GM12891 (cell line): ENCODE measurements around the gene DHRS11.

Source experiments
- DNase-seq: peaks from one replicate; pipeline ENCODE4 v3.0.0; 2011; ENCODE audit warnings: low spot score; ENCODE audit not compliant: insufficient read length
- FAIRE-seq: peaks from 2 replicates; lab custom pipeline; 2011; peaks lifted over from hg19 to GRCh38; lab: Jason Lieb, UNC
- PAX5 ChIP-seq: IDR thresholded peaks from 2 replicates; pipeline ENCODE4 v1.6.1; 2011; ENCODE audit warnings: low read length, moderate library complexity, mild to moderate bottlenecking; ENCODE audit not compliant: insufficient read depth, severe bottlenecking
- POLR2A ChIP-seq: IDR thresholded peaks from 2 replicates; pipeline ENCODE4 v1.6.1; 2011; ENCODE audit warnings: low read depth, low read length, control low read depth
- POLR2AphosphoS5 ChIP-seq: IDR thresholded peaks from 2 replicates; pipeline ENCODE4 v1.6.1; 2011; ENCODE audit warnings: low read depth, low read length, control low read depth
- POU2F2 ChIP-seq: IDR thresholded peaks from 2 replicates; pipeline ENCODE4 v1.6.1; 2011; ENCODE audit warnings: low read depth, mild to moderate bottlenecking, control low read depth, low read length, moderate library complexity
- SPI1 ChIP-seq: IDR thresholded peaks from 2 replicates; pipeline ENCODE4 v1.6.1; 2011; ENCODE audit warnings: low read depth, low read length, control low read depth
- TAF1 ChIP-seq: IDR thresholded peaks from 2 replicates; pipeline ENCODE4 v1.6.1; 2011; ENCODE audit warnings: low read depth, low read length, control low read depth

The DHRS11 gene

GRCh38 chr17:36629970-36630502, 38.4 kb downstream of the DHRS11 start:
- TF ChIP-seq TAF1, result no peak
- TF ChIP-seq SPI1, result no peak
- TF ChIP-seq POLR2A, result no peak
- TF ChIP-seq PAX5, result no peak
- TF ChIP-seq POU2F2, result no peak
- TF ChIP-seq POLR2AphosphoS5, result no peak
- FAIRE-seq (no peak), DNase-seq (no peak)

GRCh38 chr17:36631022-36631421, 39.3 kb downstream of the DHRS11 start:
- FAIRE-seq, result no peak
- no peak for DNase-seq
- TF ChIP-seq TAF1, result no peak
- no peak for TF ChIP-seq SPI1
- no peak for TF ChIP-seq POLR2AphosphoS5
- no peak for TF ChIP-seq POU2F2
- no peak for TF ChIP-seq POLR2A
- TF ChIP-seq PAX5, result no peak

- DNase-seq (no peak), FAIRE-seq (no peak)
- TF ChIP-seq POLR2A (no peak), POU2F2 (no peak), SPI1 (no peak), TAF1 (no peak), POLR2AphosphoS5 (no peak), PAX5 (no peak)
Observed at GRCh38 chr17:36632916-36633771, 41.5 kb downstream of the DHRS11 start.

GRCh38 chr17:36640346-36640745, 48.7 kb downstream of the DHRS11 start:
- DNase-seq (no peak), FAIRE-seq (no peak)
- TF ChIP-seq POLR2A (no peak), SPI1 (no peak), TAF1 (no peak), POLR2AphosphoS5 (no peak), POU2F2 (no peak), PAX5 (no peak)

GRCh38 chr17:36640836-36641235, 49.2 kb downstream of the DHRS11 start:
- DNase-seq (no peak), FAIRE-seq (no peak)
- no peak for TF ChIP-seq POLR2AphosphoS5
- no peak for TF ChIP-seq PAX5
- TF ChIP-seq POU2F2, result no peak
- TF ChIP-seq SPI1, result no peak
- no peak for TF ChIP-seq POLR2A
- no peak for TF ChIP-seq TAF1

GRCh38 chr17:36641331-36641876, 49.7 kb downstream of the DHRS11 start:
- FAIRE-seq (no peak), DNase-seq (no peak)
- no peak for TF ChIP-seq POLR2AphosphoS5
- no peak for TF ChIP-seq TAF1
- TF ChIP-seq POU2F2, result no peak
- TF ChIP-seq SPI1, result no peak
- no peak for TF ChIP-seq PAX5
- no peak for TF ChIP-seq POLR2A

GRCh38 chr17:36641877-36642845, 50.5 kb downstream of the DHRS11 start:
- DNase-seq (no peak), FAIRE-seq (no peak)
- no peak for TF ChIP-seq PAX5
- TF ChIP-seq POLR2A, result no peak
- no peak for TF ChIP-seq TAF1
- TF ChIP-seq POU2F2, result no peak
- TF ChIP-seq POLR2AphosphoS5, result no peak

- DNase-seq, result no peak
- no peak for FAIRE-seq
- TF ChIP-seq POU2F2 (no peak), POLR2A (no peak), TAF1 (no peak), PAX5 (no peak), POLR2AphosphoS5 (no peak), SPI1 (no peak)
Observed at GRCh38 chr17:36643086-36643685, 51.5 kb downstream of the DHRS11 start.
